HG02678 (cell line): ENCODE data around the gene ARHGAP42.

Experiments
- ATAC-seq: cut with Tn5 transposase; IDR thresholded peaks from one replicate; pipeline ENCODE4 v1.9.1; 2021; ENCODE audit warnings: mild to moderate bottlenecking, moderate library complexity; ENCODE audit not compliant: unreplicated experiment

The ARHGAP42 gene

DNA sequence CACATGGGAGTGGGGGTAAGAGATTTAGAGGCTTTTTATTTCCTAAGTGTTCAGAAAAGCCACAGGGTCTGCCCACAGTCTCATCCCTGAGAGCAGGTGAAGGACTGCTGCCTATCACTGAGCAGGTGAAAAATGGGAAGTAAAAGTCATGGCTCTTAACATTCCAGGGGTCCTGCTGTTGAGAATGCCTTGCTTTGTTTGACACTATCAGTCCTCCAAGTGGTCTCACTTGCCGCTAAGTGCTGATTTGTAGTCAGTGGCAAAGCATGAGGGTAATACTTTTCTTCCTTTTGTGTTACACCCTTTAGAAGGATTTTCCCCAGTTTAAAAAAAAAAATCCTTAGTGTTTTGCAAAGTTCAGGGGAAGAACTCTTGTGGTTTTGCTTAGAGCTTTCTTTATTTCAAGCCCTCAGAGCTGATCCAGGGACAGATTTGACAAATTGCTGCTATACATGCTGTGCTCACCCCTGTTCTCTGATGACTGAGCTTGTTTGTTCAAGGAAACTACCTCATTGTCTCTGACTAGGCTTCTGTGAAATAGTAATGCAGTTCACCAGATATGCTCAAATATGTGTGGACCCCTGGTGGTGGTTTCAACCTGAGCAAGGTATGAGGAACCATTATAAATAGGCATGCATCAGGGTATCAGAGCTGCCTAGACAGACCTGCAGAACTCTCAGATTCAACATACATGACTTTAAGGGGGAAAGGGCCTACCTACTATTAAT is 141.0 kb downstream of the ARHGAP42 start:
- ATAC-seq: peak; percentile 79

GRCh38 chr11:100830274-100830673 is 143.2 kb downstream of the ARHGAP42 start:
- ATAC-seq: no peak

GRCh38 chr11:100830978-100831732 is 144.1 kb downstream of the ARHGAP42 start:
- ATAC-seq: no peak

DNA sequence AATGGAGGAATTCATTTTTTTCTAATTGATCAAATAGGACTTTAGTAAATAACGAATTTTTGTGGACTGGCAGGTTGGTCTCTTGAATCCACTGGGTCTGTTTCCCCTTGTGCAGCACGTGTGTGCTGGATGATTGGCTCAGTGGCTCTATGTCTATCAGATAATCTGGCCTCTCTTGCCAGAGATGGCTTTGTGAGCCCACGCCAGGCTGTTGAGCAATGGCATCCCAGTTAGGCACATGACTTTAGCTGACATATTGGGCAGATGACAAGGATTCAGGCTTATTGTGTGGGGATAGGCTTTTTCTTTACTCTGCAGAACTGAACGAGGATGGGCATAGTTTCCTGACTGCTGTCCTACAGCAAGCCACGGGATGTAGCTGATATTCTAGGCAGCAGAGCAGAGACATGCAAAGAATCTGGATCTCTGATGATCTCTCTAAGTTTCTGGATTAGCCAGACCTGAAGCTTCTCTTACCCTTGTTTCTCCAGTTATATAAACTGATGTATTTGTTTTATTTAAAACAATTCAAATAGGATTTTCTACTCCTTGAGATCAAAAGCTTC is 144.9 kb downstream of the ARHGAP42 start:
- no peak for ATAC-seq

DNA sequence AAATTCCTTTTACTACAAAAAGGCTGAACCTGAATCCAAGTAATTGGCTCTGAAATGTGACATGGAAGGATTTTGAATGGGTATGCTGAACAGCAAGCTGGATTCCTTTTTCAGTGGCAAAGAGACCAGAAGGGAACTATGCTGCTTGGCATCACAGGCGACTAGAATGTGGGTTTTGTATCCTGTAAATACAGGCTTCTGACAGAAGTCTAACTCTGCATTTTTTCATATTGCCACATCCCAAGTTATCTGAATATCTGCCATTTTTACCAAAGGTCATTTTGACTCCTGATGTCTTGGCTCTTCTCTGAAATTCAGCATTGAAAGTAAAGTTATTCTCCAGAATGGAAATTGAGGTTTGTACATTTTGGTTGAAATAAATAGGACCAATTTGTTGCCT is 145.7 kb downstream of the ARHGAP42 start:
- ATAC-seq: no peak

DNA sequence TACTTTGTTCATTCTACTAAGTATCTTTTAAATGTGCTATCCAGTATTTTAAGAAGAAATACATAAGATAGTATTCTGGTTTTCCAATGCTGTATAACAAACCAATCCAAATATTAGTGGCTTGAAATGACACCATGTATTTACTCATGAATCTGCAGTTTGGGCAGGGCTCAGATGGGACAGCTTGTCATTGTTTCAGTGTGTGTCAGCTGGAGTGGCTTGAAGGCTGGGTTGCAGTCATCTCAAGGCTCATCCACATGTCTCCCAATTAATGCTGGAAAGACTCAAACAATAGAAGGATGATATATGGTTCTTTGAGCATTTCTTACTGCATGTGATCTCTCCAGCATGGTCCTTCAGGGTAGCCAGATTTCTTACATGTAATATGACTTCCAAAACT is 146.2 kb downstream of the ARHGAP42 start:
- ATAC-seq: no peak

GRCh38 chr11:100835854-100836253 is 148.8 kb downstream of the ARHGAP42 start:
- ATAC-seq: no peak

DNA sequence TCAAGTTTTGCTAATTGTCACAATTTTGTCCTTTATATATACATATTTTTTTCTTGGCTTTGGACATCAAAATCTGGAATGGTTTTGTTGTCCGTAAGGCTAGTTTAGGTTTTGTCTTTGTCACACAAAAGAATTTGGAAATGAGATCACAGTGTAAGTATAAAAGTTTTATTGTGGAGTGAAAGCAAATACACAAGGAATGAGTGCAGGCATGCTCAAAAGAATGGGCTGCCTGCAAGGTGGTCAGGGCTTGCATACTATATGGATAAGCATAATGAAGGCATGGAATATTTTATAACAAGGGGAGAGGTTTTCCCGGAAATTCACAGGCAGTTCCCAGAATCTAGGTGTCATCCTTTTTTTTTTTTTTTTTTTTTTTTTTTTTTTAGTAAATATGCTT is 150.2 kb downstream of the ARHGAP42 start:
- ATAC-seq: no peak

DNA sequence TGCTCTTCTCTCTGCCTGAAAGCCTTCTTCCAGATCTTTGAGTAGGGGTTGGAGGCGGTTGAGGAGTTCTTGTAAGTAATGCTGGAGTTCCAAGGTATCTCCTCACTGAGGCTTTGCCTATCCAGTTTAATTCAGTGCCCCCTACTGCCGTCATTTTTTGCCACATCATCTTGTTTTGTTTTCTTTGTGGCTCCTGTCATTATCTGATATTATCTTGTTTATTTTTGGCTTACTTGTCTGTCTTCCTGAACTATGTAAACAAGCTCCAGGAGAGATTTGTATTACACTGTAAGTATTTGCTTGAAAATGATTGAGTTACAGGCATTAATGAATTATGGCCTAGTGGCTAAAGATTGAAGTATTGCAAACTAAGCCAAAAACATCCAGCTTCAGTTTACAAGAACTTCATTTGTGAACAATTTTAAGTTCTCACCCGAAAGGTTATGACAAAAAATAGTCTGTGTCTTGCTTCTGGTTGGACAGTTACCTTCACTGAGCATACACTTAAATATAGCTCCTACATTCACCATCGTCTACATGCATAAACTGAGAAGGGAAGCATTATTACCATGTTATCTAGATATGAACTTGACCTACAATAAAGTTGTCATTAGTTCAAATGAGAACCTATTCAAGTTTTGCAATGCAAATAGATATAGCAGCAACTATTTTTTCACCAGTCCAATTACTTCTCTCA is 154.8 kb downstream of the ARHGAP42 start:
- ATAC-seq: no peak

DNA sequence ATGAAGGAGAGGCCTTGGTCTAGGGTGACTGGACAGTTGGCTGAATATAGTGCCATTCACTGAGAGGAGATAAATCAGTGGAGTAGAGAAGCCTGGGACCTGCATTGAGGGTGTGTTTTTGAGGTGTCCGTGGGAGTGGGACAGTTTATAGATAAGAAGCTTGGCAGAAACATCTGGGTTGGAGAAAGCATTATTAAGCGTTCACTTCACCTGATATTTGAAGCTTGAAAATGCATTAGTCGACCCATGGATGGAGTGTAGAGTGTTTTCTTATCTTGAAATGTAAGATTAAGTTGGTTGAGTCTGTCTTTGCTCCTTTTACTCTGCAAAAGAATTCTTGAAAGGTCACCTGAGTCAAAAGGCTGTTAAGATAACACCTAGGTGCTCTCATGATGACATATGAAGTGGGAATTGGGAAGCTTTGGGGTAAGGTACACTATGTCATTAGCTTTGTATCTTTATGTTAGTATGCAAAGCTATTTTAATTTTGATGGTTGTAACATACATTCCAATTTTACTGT is 160.7 kb downstream of the ARHGAP42 start:
- no peak for ATAC-seq

DNA sequence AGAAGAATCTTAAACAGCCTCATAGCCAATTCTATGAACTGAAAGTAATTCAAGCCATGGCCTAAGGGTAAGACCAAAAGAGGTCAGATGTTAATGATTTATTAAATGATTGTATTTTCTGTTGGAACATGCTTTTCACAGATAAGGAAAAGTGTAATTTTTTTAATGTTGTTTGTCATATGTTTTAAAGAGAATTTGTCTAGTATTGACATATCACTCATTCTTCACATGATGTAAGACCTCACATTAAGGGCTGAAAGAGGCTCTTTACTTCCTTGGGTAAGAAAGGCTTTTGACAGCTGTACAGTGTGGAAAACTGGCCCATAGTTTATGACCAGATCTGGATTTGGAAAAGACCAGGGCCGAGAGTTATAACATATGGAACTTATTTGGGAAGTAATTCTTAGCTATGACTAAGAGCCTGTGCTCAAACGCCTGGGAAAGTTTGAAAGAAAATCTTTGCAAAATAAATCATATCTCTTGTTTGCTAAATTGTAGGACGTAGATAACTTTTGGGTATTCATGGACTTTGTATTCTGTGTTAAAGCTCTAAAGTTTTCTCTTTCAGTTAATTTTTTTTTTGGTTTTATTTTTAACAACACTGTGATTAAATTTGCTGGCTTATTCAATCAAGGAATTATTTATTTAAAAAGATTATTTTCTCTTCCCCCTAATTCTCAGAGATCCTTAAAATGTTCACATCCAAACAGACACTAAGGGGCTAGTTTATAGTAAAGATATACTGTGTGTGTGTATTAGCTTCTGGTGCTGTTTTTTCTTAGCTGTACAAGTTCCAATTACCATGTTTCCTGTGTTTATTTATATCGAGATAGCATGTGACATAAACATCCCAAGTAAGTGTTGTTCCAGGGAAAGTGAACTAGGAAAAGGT is 162.2 kb downstream of the ARHGAP42 start:
- ATAC-seq: no peak

GRCh38 chr11:100849901-100850235 is 162.8 kb downstream of the ARHGAP42 start:
- no peak for ATAC-seq

- ATAC-seq: no peak
Observed at GRCh38 chr11:100851147-100851546, 164.1 kb downstream of the ARHGAP42 start.

DNA sequence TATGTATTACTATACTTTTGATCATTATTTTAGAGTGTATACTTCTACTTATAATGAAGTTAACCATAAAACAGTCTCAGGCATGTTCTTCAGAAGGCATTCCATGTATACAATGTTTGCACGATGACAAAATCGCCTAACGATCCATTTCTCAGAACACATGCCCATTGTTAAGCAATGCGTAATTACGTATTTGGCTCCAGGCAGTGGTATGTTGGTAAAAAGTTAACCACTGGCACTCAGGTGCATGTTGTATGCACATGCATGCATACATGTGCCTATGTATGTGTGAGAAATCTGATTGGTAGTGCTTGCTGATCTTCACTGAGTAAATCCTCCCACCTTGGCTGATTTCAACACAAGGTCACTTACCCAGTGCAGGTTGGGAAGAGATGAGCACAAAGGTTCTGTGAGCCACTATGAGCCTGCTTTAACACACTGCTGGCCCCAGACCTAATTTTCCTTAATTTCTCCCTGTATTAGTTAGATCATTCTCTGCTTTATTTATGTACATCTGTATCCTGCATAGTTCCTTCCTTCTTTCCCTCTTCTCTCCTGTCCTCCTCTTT is 164.6 kb downstream of the ARHGAP42 start:
- no peak for ATAC-seq

GRCh38 chr11:100855466-100856067 is 168.5 kb downstream of the ARHGAP42 start:
- ATAC-seq: peak; percentile 69

DNA sequence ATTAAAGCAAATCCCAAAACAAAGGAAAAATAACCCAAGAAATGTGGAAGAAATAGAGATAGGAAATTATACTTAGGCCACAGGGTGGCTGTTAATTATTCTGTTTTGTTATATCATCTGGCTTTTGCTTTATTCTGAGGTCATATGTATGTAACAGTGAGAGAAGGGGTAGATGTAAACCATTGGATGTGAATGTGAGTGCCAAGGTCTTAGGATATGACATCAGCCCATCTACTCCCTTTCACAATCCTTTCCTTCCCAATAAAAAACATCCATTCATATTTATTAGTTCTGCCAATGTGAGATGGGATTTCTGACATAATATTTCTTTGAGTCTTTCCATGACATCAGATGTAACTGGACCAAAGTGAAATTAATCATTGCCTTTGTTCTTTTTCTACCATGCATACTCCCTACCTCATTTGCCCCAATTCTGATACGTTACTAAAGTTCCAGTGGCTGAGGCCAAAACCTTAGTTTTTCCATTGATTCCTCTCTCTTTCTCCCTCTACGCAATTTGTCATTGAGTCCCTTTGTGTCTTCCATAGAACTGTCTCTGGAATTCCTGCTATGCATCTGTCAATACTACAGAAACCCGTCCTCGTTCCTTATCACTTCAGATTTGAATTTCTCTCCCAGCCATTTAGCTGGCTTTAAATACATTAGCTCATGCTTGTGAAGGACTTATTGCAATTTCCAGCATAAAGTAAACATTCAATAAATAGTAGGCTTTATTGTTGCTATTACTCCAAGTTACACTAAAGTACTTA is 170.3 kb downstream of the ARHGAP42 start:
- ATAC-seq: no peak

- no peak for ATAC-seq
Observed at GRCh38 chr11:100860318-100861155, 173.4 kb downstream of the ARHGAP42 start.

GRCh38 chr11:100861212-100861611 is 174.1 kb downstream of the ARHGAP42 start:
- no peak for ATAC-seq
